GF-D8 (cell line): ENCODE results near the gene MBD3L1.

Experiments
- DNase-seq: peaks from one replicate; lab custom pipeline; 2025; lab: John Stamatoyannopoulos, UW

Gene MBD3L1

DNA sequence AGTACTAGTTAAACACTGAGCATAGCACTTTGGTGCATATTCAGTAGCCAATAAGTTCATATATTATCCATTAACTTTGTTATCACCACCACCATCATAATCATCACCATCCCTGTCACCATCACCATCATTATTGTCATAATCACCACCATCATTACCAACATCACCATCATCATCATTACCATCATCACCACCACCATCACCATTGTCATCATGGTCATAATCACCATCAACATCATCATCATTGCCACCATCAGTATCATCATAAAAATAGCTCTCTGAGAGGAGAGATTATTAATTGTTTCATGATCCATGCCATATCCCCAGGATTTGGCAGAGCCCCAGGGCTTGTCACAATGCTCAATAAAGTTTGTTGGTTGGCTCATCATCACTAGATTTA lies 49.3 kb downstream of the MBD3L1 start:
- no peak for DNase-seq

- DNase-seq = no peak
Observed at GRCh38 chr19:8884416-8884815, 52.2 kb downstream of the MBD3L1 start.

DNA sequence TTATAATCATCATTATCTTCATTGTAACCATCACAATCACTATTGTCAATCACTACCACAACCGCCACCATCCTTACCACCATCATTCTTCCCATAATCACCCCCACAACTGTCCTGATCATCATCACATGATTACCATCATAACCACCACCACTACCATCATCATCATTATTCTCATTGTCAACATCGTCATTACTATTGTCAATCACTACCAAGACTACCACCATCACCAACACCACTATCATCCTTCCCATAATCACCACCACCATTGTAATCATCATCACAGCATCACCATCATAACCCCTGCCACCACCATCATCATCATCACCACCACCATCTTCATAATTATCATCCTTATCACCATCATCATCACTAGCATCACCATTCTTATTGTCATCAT lies 55.2 kb downstream of the MBD3L1 start:
- DNase-seq = no peak

- no peak for DNase-seq
Observed at GRCh38 chr19:8890260-8890659, 58.1 kb downstream of the MBD3L1 start.
